Activated CD4-positive, alpha-beta T cell treated with anti-CD3 and anti-CD28 coated beads, Interleukin-2, amount 50 U/mL, for 48 hours (primary cell): ENCODE measurements around the gene NPIPA7.
"Not testable (repeated sequence)": the region's sequence is repeated elsewhere in the genome, so short reads cannot be mapped to it uniquely, and the experiment has no call there.

Experiments used
- DNase-seq, 2 experiments: peaks; one replicate each; pipeline ENCODE4 v3.0.0-alpha.2; 2020

The NPIPA7 gene

DNA sequence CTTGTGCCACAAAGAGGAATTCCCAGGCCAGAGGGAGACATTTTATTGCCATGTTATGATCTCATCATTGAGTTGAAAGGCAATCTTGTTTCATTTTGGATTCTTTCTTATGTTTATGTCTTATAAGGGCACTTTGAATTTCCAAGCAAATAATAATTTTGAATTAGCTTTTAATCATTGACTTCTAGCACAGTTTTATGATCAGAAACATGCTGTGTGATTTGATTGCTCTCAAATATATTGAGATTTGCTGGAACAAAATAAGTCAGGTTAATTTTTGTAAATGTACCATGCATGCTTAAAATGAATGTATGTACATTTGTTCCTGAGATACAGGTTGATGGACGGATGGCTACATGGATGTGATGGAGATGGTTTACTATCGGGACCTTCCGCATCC is at the start of gene NPIPA7:
NPIPA7 (plus strand) TSS at position 301 of the 400 bp plus-strand sequence. CDS start 105 bp downstream, outside the sequence.
- not testable (repeated sequence) for DNase-seq

- not testable (repeated sequence) for DNase-seq
These were observed 47.5 kb upstream of the NPIPA7 start for GRCh38 chr16:16331466-16331865.

DNA sequence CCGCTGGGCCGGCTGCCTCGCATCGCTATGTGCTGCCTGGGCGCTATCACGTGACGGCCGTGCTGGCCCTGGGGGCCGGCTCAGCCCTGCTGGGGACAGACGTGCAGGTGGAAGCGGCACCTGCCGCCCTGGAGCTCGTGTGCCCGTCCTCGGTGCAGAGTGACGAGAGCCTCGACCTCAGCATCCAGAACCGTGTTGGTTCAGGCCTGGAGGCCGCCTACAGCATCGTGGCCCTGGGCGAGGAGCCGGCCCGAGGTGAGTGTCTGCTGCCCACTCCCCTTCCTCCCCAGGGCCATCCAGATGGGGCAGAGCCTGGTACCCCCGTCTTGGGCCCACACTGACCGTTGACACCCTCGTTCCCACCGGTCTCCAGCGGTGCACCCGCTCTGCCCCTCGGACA is 21.4 kb upstream of the NPIPA7 start:
- DNase-seq = not testable (repeated sequence)

- not testable (repeated sequence) for DNase-seq
These were observed 20.2 kb upstream of the NPIPA7 start for GRCh38 chr16:16358539-16359240.

DNA sequence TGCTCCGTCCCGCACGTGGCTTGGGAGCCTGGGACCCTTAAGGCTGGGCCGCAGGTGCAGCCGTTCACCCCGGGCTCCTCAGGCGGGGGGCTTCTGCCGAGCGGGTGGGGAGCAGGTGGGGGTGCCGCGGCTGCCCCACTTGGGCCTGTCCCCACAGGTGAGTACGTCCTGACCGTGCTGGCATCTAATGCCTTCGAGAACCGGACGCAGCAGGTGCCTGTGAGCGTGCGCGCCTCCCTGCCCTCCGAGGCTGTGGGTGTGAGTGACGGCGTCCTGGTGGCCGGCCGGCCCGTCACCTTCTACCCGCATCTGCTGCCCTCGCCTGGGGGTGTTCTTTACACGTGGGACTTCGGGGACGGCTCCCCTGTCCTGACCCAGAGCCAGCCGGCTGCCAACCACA is 15.3 kb upstream of the NPIPA7 start:
- DNase-seq = not testable (repeated sequence)

DNA sequence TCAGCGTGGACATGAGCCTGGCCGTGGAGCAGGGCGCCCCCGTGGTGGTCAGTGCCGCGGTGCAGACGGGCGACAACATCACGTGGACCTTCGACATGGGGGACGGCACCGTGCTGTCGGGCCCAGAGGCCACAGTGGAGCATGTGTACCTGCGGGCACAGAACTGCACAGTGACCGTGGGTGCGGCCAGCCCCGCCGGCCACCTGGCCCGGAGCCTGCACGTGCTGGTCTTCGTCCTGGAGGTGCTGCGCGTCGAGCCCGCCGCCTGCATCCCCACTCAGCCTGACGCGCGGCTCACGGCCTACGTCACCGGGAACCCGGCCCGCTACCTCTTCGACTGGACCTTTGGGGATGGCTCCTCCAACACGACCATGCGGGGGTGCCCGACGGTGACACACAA is 14.8 kb upstream of the NPIPA7 start:
- DNase-seq = not testable (repeated sequence)

GRCh38 chr16:16364701-16365100 is 14.2 kb upstream of the NPIPA7 start:
- DNase-seq = not testable (repeated sequence)

DNA sequence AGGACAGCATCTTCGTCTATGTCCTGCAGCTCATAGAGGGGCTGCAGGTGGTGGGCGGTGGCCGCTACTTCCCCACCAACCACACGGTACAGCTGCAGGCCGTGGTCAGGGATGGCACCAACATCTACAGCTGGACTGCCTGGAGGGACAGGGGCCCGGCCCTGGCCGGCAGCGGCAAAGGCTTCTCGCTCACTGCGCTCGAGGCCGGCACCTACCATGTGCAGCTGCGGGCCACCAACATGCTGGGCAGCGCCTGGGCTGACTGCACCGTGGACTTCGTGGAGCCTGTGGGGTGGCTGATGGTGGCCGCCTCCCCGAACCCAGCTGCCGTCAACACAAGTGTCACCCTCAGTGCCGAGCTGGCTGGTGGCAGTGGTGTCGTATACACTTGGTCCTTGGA is 13.6 kb upstream of the NPIPA7 start:
- not testable (repeated sequence) for DNase-seq

- not testable (repeated sequence) for DNase-seq
These were observed 13.1 kb upstream of the NPIPA7 start for GRCh38 chr16:16365851-16366250.

- DNase-seq = not testable (repeated sequence)
These were observed 12.2 kb upstream of the NPIPA7 start for GRCh38 chr16:16366552-16367284.

DNA sequence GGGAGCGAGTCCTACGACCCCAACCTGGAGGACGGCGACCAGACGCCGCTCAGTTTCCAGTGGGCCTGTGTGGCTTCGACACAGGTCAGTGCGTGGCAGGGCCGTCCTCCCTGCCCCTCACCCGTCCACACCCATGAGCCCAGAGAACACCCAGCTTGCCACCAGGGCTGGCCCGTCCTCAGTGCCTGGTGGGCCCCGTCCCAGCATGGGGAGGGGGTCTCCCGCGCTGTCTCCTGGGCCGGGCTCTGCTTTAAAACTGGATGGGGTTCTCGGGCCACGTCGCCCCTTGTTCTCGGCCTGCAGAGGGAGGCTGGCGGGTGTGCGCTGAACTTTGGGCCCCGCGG is 11.7 kb upstream of the NPIPA7 start:
- DNase-seq = not testable (repeated sequence)

DNA sequence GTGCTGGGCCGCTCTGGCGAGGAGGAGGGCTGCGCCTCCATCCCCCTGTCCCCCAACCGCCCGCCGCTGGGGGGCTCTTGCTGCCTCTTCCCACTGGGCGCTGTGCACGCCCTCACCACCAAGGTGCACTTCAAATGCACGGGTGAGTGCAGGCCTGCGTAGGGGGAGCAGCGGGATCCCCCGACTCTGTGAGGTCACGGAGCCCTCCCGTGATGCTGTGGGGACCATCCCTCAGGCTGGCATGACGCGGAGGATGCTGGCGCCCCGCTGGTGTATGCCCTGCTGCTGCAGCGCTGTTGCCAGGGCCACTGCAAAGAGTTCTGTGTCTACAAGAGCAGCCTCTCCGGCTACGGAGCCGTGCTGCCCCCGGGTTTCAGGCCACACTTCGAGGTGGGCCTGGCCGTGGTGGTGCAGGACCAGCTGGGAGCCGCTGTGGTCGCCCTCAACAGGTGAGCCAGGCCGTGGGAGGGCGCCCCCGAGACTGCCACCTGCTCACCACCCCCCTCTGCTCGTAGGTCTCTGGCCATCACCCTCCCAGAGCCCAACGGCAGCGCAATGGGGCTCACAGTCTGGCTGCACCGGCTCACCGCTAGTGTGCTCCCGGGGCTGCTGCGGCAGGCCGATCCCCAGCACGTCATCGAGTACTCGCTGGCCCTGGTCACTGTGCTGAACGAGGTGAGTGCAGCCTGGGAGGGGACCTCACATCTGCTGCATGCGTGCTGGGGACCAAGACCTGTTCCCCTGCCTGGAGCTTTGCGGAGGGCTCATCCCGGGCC is 9.7 kb upstream of the NPIPA7 start:
- DNase-seq = not testable (repeated sequence)

DNA sequence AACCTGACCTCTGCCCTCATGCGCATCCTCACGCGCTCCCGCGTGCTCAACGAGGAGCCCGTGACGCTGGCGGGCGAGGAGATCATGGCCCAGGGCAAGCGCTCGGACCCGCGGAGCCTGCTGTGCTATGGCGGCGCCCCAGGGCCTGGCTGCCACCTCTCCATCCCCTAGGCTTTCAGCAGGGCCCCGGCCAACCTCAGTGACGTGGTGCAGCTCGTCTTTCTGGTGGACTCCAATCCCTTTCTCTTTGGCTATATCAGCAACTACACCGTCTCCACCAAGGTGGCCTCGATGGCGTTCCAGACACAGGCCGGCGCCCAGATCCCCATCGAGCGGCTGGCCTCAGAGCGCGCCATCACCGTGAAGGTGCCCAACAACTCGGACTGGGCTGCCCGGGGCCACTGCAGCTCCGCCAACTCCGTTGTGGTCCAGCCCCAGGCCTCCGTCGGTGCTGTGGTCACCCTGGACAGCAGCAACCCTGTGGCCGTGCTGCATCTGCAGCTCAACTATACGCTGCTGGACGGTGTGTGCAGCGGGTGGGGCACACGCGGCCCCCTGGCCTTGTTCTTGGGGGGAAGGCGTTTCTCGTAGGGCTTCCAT is 7.7 kb upstream of the NPIPA7 start:
- DNase-seq = not testable (repeated sequence)

DNA sequence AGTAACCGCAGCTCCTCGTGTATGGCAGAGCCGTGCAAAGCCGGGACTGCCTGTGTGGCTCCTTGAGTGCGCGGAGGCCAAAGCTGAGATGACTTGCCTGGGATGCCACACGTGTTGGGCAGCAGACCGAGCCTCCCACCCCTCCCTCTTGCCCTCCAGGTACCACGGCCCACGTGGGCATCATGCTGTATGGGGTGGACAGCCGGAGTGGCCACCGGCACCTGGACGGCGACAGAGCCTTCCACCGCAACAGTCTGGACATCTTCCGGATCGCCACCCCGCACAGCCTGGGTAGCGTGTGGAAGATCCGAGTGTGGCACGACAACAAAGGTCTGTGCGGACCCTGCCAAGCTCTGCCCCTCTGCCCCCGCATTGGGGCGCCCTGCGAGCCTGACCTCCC is 4.7 kb upstream of the NPIPA7 start:
- not testable (repeated sequence) for DNase-seq

DNA sequence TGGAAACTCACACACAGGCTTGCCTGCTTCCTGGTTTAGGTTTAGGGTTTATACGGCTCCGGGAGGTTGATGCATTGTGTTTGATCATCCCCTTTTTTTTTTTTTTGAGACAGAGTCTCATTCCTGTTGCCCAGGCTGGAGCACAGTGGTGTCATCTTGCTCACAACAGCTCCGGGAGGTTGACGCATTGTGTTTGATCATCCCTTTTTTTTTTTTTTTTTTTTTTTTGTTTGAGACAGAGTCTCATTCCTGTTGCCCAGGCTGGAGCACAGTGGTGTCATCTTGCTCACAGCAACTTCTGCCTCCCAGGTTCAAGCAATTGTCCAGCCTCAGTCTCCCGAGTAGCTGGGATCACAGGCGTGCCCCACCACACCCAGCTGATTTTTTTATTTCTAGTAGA is 20.7 kb downstream of the NPIPA7 start:
- DNase-seq = not testable (repeated sequence)

DNA sequence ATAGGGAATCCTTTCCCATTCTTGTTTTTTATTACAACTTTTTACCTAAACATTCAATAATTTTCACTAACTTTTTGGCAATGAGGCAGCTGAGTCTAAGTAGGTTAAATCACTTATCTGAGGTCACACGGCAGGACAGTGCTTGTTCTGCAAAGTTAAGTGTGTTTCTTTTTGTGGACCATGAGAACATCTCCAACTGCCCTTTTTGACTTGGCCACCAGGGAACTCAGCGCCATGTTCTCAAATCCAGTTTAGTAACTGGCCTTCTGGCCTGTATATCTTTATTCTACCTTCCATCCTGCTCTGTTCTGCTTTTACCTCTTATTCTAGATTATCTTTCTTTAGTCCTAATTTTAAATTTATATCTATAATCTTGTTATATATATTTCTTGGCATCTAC is 23.4 kb downstream of the NPIPA7 start:
- not testable (repeated sequence) for DNase-seq

GRCh38 chr16:16404283-16404682 is 25.3 kb downstream of the NPIPA7 start:
- DNase-seq = not testable (repeated sequence)

DNA sequence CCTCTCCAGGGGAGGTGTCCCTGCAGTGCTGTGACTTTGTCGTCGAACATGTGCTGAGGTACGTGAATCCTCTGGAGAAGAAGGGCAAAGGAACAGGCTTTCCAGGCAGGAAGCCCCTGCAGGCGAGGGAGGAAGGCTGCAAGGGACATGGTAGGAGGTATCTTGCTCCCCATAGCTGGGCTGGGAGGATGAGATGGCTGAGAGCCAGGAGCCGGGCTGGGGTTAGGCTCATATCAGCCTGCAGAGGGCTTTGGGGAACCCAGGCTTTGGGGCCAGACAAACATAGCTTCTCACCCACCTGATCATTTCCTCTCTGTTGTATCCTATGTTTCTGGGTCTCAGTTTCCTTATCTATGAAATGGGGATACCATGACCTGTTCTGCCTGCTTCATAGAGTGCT is 26.5 kb downstream of the NPIPA7 start:
- not testable (repeated sequence) for DNase-seq

GRCh38 chr16:16408430-16408829 is 29.5 kb downstream of the NPIPA7 start:
- DNase-seq = not testable (repeated sequence)

GRCh38 chr16:16413773-16414172 is 34.8 kb downstream of the NPIPA7 start:
- not testable (repeated sequence) for DNase-seq

DNA sequence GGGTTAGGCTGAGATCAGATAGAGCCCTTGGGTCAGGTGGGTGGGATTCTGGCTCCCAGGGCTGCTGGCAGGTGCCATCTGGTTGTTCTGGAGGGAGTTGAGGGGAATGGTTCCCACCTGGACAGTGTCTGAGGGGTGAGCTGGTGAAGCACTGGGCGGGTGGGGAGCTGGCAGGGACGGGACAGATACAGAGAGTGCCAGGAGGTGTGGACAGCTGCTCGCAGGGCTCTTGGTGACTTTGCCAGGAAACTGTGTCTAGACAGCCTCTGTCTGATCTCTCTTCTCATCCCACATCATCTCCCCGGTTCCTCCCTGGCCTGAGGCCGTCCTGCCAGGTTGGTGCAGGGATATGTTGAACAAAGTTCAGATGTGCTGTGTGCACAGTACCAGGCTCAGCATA is 38.1 kb downstream of the NPIPA7 start:
- not testable (repeated sequence) for DNase-seq

DNA sequence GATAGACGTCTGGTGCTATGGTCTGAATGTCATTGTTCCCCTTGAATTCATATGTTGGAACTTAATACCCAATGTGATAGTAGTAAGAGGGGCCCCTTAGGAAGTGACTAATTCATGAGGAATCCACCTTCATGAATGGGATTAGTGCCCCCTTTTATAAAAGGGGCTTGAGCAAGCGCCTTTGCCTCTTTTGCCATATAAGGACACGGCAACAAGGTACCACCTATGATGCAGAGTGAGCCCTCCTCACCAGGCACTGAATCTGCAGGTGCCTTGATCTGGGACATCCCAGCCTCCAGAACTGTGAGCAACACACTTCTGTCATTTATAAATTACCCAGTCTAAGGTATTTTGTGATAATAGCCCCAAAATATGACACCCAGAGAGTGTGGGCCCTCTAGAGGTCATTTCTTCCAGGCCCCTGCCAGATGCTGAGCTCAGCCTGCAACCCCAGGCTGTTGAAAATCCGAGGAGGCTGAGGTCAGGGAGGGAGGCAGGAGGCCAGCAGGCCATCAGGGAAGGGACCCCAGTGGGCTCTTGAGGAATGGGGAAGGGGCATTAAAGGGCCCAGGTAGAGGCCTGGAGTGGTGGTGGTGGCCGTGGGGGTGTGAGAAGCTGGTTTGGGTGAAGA is 39.1 kb downstream of the NPIPA7 start:
- not testable (repeated sequence) for DNase-seq
